GM12891 (cell line): Measurements from ENCODE around the gene PPFIBP2.

Experiments used
- POLR2A ChIP-seq: IDR thresholded peaks from 2 replicates; pipeline ENCODE4 v1.6.1; 2011; ENCODE audit warnings: low read depth, low read length, control low read depth
- POLR2AphosphoS5 ChIP-seq: IDR thresholded peaks from 2 replicates; pipeline ENCODE4 v1.6.1; 2011; ENCODE audit warnings: low read depth, low read length, control low read depth
- POU2F2 ChIP-seq: IDR thresholded peaks from 2 replicates; pipeline ENCODE4 v1.6.1; 2011; ENCODE audit warnings: low read depth, mild to moderate bottlenecking, control low read depth, low read length, moderate library complexity
- TAF1 ChIP-seq: IDR thresholded peaks from 2 replicates; pipeline ENCODE4 v1.6.1; 2011; ENCODE audit warnings: low read depth, low read length, control low read depth

DNA sequence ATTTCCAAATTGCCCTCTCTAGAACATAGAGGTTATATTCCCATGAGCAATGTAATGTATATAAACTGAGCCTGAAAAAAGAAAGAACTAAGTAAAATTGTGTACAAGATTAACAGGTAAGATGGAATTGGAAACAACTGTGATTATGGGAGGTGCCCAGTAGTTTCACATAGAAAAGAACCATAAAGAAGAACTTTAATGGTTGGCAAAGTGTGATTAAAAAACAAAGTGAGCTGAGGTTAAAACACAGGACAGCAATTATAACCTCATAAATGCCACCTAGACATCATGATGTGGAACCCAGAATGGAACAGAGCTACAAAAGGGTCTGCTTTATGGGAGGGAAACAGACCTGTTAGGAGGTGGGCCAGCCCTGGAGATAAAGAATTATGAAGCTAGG lies 100.9 kb downstream of the PPFIBP2 start:
- no peak for TF ChIP-seq TAF1
- no peak for TF ChIP-seq POLR2AphosphoS5
- TF ChIP-seq POLR2A, result no peak
- TF ChIP-seq POU2F2, result no peak
